ENCODE results near the gene PPM1M.
"Not testable (repeated sequence)": the region's sequence is repeated elsewhere in the genome, so short reads cannot be mapped to it uniquely, and the experiment has no call there.

The PPM1M gene

GRCh38 chr3:52248165-52248541 is 2.6 kb downstream of the PPM1M start:
- no peak for FAIRE-seq

- no peak for FAIRE-seq
Observed at GRCh38 chr3:52248816-52249547, 3.4 kb downstream of the PPM1M start.

DNA sequence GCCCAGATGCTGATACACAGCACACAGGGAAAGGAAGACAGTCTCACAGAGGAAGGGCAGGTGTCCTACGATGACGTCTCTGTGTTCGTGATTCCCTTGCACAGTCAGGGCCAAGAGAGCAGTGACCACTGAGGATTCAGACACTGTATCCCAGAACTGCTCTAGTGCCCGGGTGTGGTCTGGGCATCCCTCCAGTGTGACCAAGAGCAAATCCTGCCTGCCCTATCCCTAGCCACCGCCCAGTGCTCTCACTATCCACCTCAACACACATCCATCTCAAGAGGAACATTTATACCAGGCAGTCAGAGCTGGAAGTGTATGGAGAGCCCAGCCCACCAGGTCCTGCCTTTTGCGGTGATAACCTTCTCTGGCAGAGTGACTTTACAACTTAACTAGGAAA is 4.1 kb downstream of the PPM1M start:
- FAIRE-seq, result no peak

DNA sequence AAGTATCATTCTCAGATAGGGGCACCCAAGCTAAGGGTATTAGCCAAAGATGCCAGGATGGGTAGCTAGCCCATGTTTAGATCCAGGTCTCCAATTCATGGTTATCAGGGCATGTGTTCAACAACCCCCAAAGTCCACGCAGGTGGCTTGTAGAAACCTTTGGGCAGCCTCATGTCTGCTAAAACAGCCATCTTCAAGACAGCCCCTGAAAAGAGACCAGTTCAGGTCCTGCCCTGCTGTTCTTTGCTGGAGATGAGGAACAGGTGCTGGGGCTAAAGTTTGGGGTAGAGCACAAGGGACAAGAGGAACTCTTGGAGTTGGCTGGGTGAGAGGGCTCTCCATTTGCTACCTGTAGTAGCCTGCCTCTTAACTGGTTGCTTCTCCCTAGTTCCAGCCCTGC is 4.6 kb downstream of the PPM1M start:
- no peak for FAIRE-seq

GRCh38 chr3:52253314-52254304 is 8.1 kb downstream of the PPM1M start:
- no peak for FAIRE-seq

- FAIRE-seq, result no peak
Observed at GRCh38 chr3:52254608-52255007, 9.0 kb downstream of the PPM1M start.

GRCh38 chr3:52256159-52256558 is 10.6 kb downstream of the PPM1M start:
- FAIRE-seq, result no peak

DNA sequence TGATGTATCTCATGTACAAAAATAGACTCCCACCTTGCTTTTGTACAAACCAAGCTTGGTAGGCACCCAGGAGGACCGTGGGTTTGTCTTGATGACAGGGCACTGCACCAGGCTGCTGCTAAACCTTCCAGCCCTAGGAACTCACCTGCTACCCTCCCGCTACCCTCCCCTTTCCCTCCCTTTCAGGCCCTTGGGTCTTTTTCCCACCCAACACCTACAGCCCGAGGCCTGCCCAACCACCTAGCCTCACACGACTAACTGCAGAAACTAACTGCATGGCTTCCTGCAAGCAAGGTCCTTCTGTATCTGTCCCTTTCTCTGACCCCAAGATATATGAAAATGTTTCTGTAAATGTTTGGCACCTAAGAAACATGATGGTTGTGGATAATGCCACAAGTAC is 11.1 kb downstream of the PPM1M start:
- FAIRE-seq, result no peak

DNA sequence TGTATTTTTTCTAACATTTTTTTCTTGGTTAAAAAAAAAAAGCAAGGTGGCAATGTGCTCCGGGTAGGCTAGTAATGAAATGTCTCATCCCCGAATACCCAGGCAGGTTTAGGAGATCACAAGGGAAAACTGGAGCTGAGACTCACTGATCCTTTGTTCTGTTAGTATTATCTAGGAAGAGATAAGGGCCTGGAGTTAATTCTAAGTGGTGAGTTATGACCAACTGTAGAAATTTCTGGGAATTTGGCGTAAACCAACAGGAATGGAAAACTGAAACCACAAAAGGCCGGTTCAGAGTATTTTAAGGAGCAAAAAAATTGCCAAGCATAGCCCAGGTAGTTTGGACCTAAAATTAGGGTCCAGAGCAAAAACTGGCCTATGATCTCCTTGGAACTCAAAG is 12.4 kb downstream of the PPM1M start:
- FAIRE-seq, result no peak

GRCh38 chr3:52259035-52259434 is 13.5 kb downstream of the PPM1M start:
- no peak for FAIRE-seq

DNA sequence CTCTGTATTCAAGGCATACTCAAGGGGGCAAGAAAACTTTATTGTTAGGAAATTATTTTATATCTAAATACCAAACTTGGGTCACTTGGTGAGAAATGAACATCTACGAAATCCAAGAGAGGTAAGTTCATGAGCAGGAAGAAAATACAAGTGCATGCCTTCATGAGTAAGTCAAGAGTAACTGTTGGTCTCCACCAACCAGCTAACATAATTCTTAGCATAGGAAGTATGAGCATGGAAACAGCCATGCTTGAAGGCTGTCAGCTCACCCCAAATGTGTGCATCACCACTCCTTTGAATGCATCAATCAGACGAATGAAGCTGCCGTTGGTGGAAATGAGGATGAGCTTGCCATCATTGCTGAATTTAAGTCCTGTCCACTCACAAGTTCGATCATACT is 13.9 kb downstream of the PPM1M start:
- no peak for FAIRE-seq

DNA sequence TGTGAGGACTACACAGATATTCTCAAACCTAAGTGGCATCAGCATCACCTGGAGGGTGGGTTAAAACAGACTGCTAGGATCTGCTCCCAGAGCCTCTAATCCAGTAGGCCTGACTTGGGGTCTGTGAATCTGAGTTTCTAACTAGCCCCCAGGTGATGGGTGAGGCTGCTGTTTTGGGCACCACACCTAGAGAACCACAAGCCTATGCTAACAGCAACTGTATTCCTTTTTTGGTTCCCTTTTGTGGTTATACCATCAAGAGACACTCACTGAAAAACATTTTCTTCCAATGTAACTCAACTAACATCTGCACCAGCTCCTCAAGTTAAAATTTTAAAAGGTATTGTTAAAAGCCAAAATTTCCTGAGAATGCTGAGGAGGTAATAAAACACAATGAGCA is 16.9 kb downstream of the PPM1M start:
- FAIRE-seq, result no peak

GRCh38 chr3:52265387-52265786 is 19.8 kb downstream of the PPM1M start:
- no peak for FAIRE-seq

DNA sequence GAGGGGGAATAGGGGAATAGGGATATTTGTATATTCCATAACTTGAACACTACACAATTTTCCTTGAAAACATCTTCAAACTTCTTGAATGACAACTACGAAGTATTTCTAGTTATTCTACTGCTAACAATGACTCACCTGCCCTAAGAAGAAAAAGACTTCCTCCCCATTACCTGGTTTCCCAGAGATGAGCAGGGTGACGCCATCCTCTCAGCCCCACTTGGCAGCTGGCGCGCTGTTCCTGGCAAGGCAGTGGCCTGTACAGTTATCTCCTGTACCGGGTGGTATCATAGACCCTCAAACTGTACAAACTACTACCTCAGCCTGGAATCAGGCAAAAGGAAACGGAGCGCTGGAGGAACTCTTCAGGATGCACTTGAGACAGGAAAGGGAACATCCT is 22.5 kb downstream of the PPM1M start:
- FAIRE-seq, result no peak

- FAIRE-seq, result no peak
Observed at GRCh38 chr3:52269776-52270175, 24.2 kb downstream of the PPM1M start.

- no peak for FAIRE-seq
Observed at GRCh38 chr3:52270252-52270754, 24.7 kb downstream of the PPM1M start.

DNA sequence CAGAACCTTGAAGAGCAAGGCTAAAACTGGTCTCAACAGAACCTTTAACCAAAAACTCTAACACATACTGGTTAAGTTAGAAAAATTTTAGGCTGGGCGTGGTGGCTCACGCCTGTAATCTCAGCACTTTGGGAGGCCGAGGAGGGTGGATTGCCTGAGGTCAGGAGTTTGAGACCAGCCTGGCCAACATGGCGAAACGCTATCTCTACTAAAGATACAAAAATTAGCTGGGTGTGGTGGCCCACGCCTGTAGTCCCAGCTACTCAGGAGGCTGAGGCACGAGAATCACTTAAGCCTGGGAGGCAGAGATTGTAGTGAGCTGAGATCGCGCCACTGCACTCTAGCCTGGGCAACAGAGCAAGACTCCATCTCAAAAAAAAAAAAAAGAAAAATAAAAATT is 26.6 kb downstream of the PPM1M start:
- FAIRE-seq, result not testable (repeated sequence)

DNA sequence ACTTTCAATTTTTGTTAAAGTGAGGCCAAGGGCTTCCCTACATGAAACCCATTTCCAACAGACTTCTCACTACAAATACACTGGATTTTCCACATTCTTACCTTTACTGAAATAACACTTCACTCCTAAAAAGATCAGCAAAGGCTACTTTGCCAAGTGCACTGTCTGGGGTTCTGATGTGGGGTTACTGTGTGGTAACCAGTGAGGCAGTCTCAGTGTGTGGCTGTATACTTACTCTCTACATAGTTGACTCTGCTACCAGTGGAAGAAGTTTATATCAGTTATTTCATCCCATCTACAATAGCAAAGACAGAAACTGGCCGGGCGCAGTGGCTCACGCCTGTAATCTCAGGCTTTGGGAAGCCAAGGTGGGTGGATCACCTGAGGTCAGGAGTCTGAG is 27.3 kb downstream of the PPM1M start:
- FAIRE-seq, result no peak

DNA sequence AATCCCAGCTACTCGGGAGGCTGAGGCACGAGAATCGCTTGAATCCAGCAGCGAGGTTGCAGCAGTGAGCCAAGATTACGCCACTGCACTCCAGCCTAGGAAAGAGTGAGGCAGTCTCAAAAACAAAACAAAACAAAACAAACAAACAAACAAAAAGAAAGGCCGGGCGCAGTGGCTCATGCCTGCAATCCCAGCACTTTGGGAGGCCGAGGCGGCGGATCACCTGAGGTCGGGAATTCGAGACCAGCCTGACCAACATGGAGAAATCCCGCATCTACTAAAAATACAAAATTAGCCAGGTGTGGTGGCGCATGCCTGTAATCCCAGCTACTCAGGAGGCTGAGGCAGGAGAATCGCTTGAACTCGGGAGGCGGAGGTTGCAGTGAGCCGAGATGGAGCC is 29.2 kb downstream of the PPM1M start:
- not testable (repeated sequence) for FAIRE-seq

GRCh38 chr3:52277071-52277964 is 31.8 kb downstream of the PPM1M start:
- FAIRE-seq, result no peak

GRCh38 chr3:52277972-52278509 is 32.5 kb downstream of the PPM1M start:
- FAIRE-seq, result no peak

- no peak for FAIRE-seq
Observed at GRCh38 chr3:52278510-52279069, 33.0 kb downstream of the PPM1M start, which contains the start of gene WDR82. WDR82 (minus strand) TSS chr3:52278649; CDS start chr3:52278361, 288 bp downstream.

Measured in A204.1 (cell line).